K562 (cell line): ENCODE data around the gene UBE3B. TPM values are rescaled to one million over a fixed set of nuclear protein-coding genes. Genes with fewer than 3 reads are reported as not detected.

ENCODE experiments used
- ATAC-seq: fragments of 200-7000 bp; cut with Tn5 transposase; 3 replicates; pipeline ENCODE4 v1.9.1; 2020; ENCODE audit warnings: moderate library complexity
- BruUV-seq: library from RNA; stranded (reverse); fragments of 400-500 nt; replicated peaks from 2 replicates; lab custom pipeline; 2021; lab: Mats Ljungman, UMichigan
- CTCF ChIA-PET: fragments of 300-600 bp; formaldehyde crosslinking; extraction: SDS; loops from one replicate; lab custom pipeline; 2021; ENCODE audit warnings: low intra/inter-chr PET ratio; lab: Yijun Ruan, JAX
- POLR2A ChIA-PET: fragments of 300-600, 350-650 bp; sonication (Branson Sonifier 250); formaldehyde crosslinking; extraction: SDS; loops from one replicate; lab custom pipeline; 2021; ENCODE audit warnings: antibody characterized with exemption, inconsistent platforms; lab: Yijun Ruan, JAX
- DNase-seq, 4 experiments: peaks; one replicate each; pipeline versions ENCODE4 v3.0.0 to v3.0.0-alpha.2; 2011 to 2018; ENCODE audit warnings: low spot score in 3 of 4, mixed read lengths in 3 of 4; ENCODE audit errors: extremely low read depth in 1 of 4
- FAIRE-seq: peaks from 2 replicates; lab custom pipeline; 2011; peaks lifted over from hg19 to GRCh38; lab: Jason Lieb, UNC
- H2AFZ ChIP-seq: 2 replicates; pipeline ENCODE4 v1.6.0; 2011; ENCODE audit warnings: low read depth, low read length, control low read depth, inconsistent platforms
- H3K27ac ChIP-seq: fragments of 200-600 bp; 3 replicates; pipeline ENCODE4 v1.8.0; 2011; ENCODE audit warnings: low read depth, mild to moderate bottlenecking, control low read depth, inconsistent platforms, low read length, moderate library complexity, mixed read lengths; ENCODE audit errors: extremely low read depth
- H3K27me3 ChIP-seq, 2 experiments: fragments of 300-600 bp in 1 of 2; 2 replicates in 1 of 2; 3 replicates in 1 of 2; pipeline versions ENCODE4 v1.6.0 to v1.8.0; 2011; ENCODE audit warnings: inconsistent platforms in 2 of 2, low read length in 2 of 2, mild to moderate bottlenecking in 1 of 2, mixed read lengths in 1 of 2, moderate library complexity in 1 of 2; ENCODE audit not compliant: control insufficient read depth in 2 of 2, insufficient read depth in 2 of 2
- H3K36me3 ChIP-seq: fragments of 300-600 bp; 3 replicates; pipeline ENCODE4 v1.8.0; 2011; ENCODE audit warnings: mild to moderate bottlenecking, low read length, inconsistent platforms; ENCODE audit not compliant: control insufficient read depth, insufficient read depth
- H3K4me1 ChIP-seq, 2 experiments: fragments of 200-600 bp in 1 of 2; replicated peaks in 1 of 2; 2 replicates in 1 of 2; 3 replicates in 1 of 2; pipeline versions ENCODE4 v1.5.1 to v1.8.0; 2011; ENCODE audit warnings: inconsistent platforms in 2 of 2, low read length in 2 of 2, mild to moderate bottlenecking in 1 of 2, mixed read lengths in 1 of 2, moderate library complexity in 1 of 2; ENCODE audit not compliant: control insufficient read depth in 2 of 2, insufficient read depth in 2 of 2
- H3K4me2 ChIP-seq: 2 replicates; pipeline ENCODE4 v1.6.1; 2011; ENCODE audit warnings: low read length, control low read depth, inconsistent platforms, mixed read lengths; ENCODE audit not compliant: insufficient read depth
- H3K4me3 ChIP-seq: fragments of 200-600 bp; sonication (generic), shearing (Covaris generic); 2 replicates; pipeline ENCODE4 v1.5.1; 2016; ENCODE audit warnings: control low read depth, inconsistent platforms
- H3K79me2 ChIP-seq: fragments of 200-600 bp; 3 replicates; pipeline ENCODE4 v1.8.0; 2011; ENCODE audit warnings: low read length, inconsistent platforms; ENCODE audit not compliant: control insufficient read depth, insufficient read depth
- H3K9ac ChIP-seq, 2 experiments: 2 replicates each; pipeline versions ENCODE4 v1.6.0 to v1.6.1; 2011; ENCODE audit warnings: low read depth in 2 of 2, low read length in 2 of 2, control low read depth in 1 of 2, inconsistent platforms in 1 of 2, mild to moderate bottlenecking in 1 of 2, mixed read lengths in 1 of 2; ENCODE audit not compliant: insufficient read depth in 1 of 2
- H3K9me1 ChIP-seq: one replicate; pipeline ENCODE4 v1.6.0; 2011; ENCODE audit warnings: inconsistent platforms, mild to moderate bottlenecking, low read length, moderate library complexity; ENCODE audit not compliant: control insufficient read depth, insufficient read depth
- H3K9me3 ChIP-seq: replicated peaks from 2 replicates; pipeline ENCODE4 v1.5.1; 2011; ENCODE audit warnings: low read depth, low read length, inconsistent platforms; ENCODE audit not compliant: control insufficient read depth, insufficient read depth
- H4K20me1 ChIP-seq: replicated peaks from 2 replicates; pipeline ENCODE4 v1.6.1; 2011; ENCODE audit warnings: low read length, inconsistent platforms, mixed read lengths; ENCODE audit not compliant: control insufficient read depth, insufficient read depth
- FOXP1 ChIP-seq: sonication (generic); formaldehyde crosslinking; IDR thresholded peaks from 2 replicates; pipeline ENCODE4 v1.8.0; 2022; ENCODE audit warnings: mild to moderate bottlenecking, missing genetic modification reagents
- NR2C1 ChIP-seq, 2 experiments: fragments of 450-650 bp; IDR thresholded peaks; 2 replicates each; pipeline ENCODE4 v1.6.1; 2017; ENCODE audit warnings: mild to moderate bottlenecking in 2 of 2, antibody characterized with exemption in 1 of 2, inconsistent platforms in 1 of 2, missing compliant biosample characterization in 1 of 2, missing genetic modification characterization in 1 of 2
- POLR2G ChIP-seq: fragments of 200-400 bp; formaldehyde crosslinking; IDR thresholded peaks from 2 replicates; pipeline ENCODE4 v1.6.1; 2017; ENCODE audit warnings: low read depth, mild to moderate bottlenecking, antibody characterized with exemption, low read length, moderate library complexity
- WGBS: fragments of 100-300 bp; shearing (Covaris generic); methylation state at CpG from one replicate; pipeline ENCODE4 v1.1.6; 2016; ENCODE audit warnings: low coverage, mixed read lengths; ENCODE audit not compliant: insufficient coverage; ENCODE audit errors: missing lambda C conversion rate; 5-methylcytosine and 5-hydroxymethylcytosine counted together
- in situ Hi-C: fragments of 300-500 bp; cut with MboI; formaldehyde crosslinking; loops from 4 replicates; pipeline ENCODE4 v1.15.0; 2018; ENCODE audit warnings: inconsistent platforms, mixed read lengths
- intact Hi-C: fragments of 100-400 bp; cut with micrococcal nuclease; formaldehyde crosslinking; loops from 2 replicates; pipeline ENCODE4 v1.14.2; 2022
- polyA plus RNA-seq, 8 experiments: library from polyadenylated mRNA; depleted of rRNA in 4 of 8; stranded (reverse) in 5 of 8; unstranded in 3 of 8; fragments of >200 nt; fragmentation: Nextera tagmentation in 2 of 8; fragmentation: Illumina TruSeq in 1 of 8; extraction: Ambion mirVana in 2 of 8; extraction: Trizol in 1 of 8; gene quantifications; 2 replicates each; pipeline versions ENCODE4 v1.2.1 to v1.2.3, GENCODE V29; 2011 to 2014; ENCODE audit warnings: inconsistent platforms in 1 of 8, missing spikeins in 1 of 8
- total RNA-seq, 7 experiments: library from RNA; depleted of rRNA in 6 of 7; stranded (reverse); fragments of >200 nt in 6 of 7; fragmentation: Illumina TruSeq in 2 of 7; extraction: Trizol in 2 of 7; gene quantifications; 2 replicates each; pipeline versions ENCODE4 v1.2.1 to v1.2.3, GENCODE V29; 2011 to 2021; ENCODE audit warnings: low replicate concordance in 1 of 7

UBE3B gene
- total and polyA plus RNA-seq, 9 of the 15 experiments (the other 6 are each of a cell fraction or from before 2014, with no cell fraction given): 7.6 to 23.6 (median 15.5) TPM

DNA sequence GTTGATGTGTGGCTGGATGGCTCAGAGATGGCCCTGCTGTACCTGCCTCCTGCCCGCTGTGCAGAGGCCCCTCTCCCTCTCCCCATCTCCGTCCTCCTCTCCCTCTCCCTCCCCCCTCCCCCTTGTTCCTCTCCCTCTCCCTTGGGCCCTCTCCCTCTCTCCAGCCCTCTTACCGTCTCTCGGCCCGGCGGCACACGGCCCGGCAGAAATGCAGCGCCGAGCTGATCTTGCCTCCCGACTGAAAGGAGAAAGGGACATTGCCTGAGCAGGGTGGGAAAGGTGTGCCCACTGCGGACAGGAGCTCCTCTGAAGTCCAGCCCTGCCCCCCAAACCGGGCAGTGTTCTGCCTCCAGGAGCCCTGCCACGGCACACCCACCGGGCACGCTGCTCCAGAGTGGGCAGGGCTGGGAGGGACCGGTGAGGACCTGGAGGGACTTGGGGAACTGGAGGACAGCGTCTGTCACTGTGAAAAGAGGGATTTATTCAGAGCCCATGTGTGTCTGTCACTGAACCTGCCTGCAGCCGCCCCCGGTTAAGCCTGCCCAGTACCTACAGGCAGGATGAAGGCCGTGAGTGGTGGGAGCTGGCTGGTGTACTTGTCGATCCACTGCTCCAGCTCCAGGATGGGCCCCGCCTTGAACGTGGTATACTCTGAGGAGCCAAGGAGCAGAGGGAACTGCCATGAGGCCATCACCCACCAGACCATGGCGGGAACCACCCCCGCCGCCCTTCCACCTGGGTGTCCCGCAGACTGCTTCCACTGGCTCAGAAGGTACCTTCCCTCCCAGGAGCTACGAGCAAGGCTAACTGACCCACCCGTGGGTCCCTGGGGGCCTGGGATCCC, 83.7 kb downstream of the UBE3B start:
- H3K79me2 ChIP-seq: no peaks in the 10 kb centered on the region
- FAIRE-seq: no peak
- no peak for ATAC-seq
- H3K27ac ChIP-seq: no peak overlapping the region
- WGBS: 89% methylated on average over 14 of the region's 30 CpGs
- H3K9ac ChIP-seq: peak overlapping the region in 1 of 2 experiments; percentile 58; a peak in 1 of 4 replicates
- H4K20me1 ChIP-seq: no peaks in the 10 kb centered on the region
- no peak overlapping the region for H3K4me2 ChIP-seq
- BruUV-seq: no TSS peak
- H3K9me3 ChIP-seq: no peaks in the 10 kb centered on the region
- ChIA-PET POLR2A (interaction anchor here (1.1 to 1.2 kb wide), 2 partner anchors 11 to 38 kb away, joined by 3 to 4 read pairs; no protein-coding TSS in a partner anchor), CTCF (no interaction called here)
- H3K27me3 ChIP-seq: no peaks in the 10 kb centered on the region; a peak in 1 of 5 replicates
- peaks cover 0 to 5% of the 10 kb centered on the region in 2 experiments; a peak in 2 of 5 replicates for H3K4me1 ChIP-seq
- DNase-seq: no peak
- H3K9me1 ChIP-seq: peaks cover 3% of the 10 kb centered on the region
- H3K36me3 ChIP-seq: peaks cover 30% of the 10 kb centered on the region; the same call in 2 of the 3 replicates
- TF ChIP-seq POLR2G (peak; percentile 22; the same call in 1 of the 2 replicates), NR2C1 (IDR thresholded peaks at IDR 0.05) (no peak), NR2C1 (tag; IDR thresholded peaks at IDR 0.05) (no peak)
- intact Hi-C loops (no loop called here), in situ Hi-C loops (no loop called here)
- H3K4me3 ChIP-seq: no peak overlapping the region
- H2AFZ ChIP-seq: no peak overlapping the region

DNA sequence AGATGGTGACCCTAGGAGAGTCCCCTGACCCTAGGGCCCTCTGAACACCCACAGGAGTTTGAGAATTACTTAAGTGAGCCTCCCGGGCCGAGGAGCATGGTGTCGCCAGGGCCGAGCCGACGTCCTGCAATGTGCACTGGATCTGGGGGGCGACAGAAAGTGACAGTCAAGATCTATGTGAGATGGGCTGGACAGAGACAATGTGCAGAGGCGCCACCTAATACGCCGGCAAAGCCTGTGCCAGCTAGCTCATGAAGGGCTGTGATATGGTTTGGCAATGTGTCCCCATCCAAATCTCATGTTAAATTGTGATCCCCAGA, 84.2 kb downstream of the UBE3B start:
- no peak overlapping the region for H2AFZ ChIP-seq
- H3K9me3 ChIP-seq: no peaks in the 10 kb centered on the region
- no peak overlapping the region for H3K9ac ChIP-seq
- FAIRE-seq (no peak), DNase-seq (no peak), ATAC-seq (no peak)
- intact Hi-C loops: no loop called here
- CTCF ChIA-PET: no interaction called here
- H3K4me2 ChIP-seq: no peak overlapping the region
- H3K27ac ChIP-seq: no peak overlapping the region
- 0 out of 2 replicates have a peak, but pooled peaks have one; percentile 18 for TF ChIP-seq POLR2G
- no peak for TF ChIP-seq FOXP1
- no peaks in the 10 kb centered on the region for H3K9me1 ChIP-seq
- peaks cover 0 to 5% of the 10 kb centered on the region in 2 experiments; a peak in 2 of 5 replicates for H3K4me1 ChIP-seq
- no peaks in the 10 kb centered on the region for H4K20me1 ChIP-seq
- no TSS peak for BruUV-seq
- 98% methylated on average over 4 of the region's 10 CpGs for WGBS
- H3K36me3 ChIP-seq: peaks cover 36% of the 10 kb centered on the region; the same call in 2 of the 3 replicates
- in situ Hi-C loops: no loop called here
- POLR2A ChIA-PET: no interaction called here
- no peaks in the 10 kb centered on the region for H3K79me2 ChIP-seq
- no peaks in the 10 kb centered on the region for H3K27me3 ChIP-seq
- H3K4me3 ChIP-seq: no peak overlapping the region
